ENCODE measurements around the gene EFNA4.

DNA sequence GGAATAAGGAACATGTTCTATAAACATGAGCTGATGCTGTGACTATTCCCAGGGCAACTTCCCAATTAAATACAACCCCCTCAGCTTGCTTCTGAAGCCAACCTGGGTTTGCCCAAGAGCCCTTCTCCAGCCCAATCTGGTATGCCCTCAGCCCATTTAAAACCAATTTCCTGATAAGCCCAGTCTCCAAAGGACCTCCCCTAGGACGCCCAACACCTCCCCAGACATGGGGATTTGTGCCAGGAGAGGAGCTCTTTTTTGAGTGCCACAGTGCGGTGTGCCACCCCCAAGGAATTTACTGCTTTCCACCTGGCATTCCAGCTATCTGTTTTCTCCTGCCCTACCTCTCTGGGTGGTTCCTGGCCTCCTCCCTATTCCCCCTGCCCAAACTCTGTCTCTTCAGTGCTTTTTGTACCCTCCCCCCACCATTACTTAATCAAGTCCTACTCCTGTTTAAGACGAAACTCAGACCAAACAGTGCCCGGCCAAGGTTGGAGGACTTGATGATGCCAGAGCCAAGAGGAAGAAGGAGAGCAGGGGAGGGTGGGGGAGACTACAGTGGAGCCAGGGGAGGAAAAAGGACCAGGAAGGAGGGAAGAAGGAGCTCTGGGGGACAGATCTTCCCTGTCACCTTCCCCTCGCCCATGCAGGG, 52.7 kb downstream of the EFNA4 start:
- TF ChIP-seq, protein P1, sequence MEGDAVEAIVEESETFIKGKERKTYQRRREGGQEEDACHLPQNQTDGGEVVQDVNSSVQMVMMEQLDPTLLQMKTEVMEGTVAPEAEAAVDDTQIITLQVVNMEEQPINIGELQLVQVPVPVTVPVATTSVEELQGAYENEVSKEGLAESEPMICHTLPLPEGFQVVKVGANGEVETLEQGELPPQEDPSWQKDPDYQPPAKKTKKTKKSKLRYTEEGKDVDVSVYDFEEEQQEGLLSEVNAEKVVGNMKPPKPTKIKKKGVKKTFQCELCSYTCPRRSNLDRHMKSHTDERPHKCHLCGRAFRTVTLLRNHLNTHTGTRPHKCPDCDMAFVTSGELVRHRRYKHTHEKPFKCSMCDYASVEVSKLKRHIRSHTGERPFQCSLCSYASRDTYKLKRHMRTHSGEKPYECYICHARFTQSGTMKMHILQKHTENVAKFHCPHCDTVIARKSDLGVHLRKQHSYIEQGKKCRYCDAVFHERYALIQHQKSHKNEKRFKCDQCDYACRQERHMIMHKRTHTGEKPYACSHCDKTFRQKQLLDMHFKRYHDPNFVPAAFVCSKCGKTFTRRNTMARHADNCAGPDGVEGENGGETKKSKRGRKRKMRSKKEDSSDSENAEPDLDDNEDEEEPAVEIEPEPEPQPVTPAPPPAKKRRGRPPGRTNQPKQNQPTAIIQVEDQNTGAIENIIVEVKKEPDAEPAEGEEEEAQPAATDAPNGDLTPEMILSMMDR (IDR thresholded peaks at IDR 0.05 in 4 of 5, conservative IDR thresholded peaks at IDR 0.05 in 1 of 5): no peak
- no peak for TF ChIP-seq POLR2A (IDR thresholded peaks at IDR 0.05)
